ENCODE data around the gene KLRG1. TPM values are rescaled to one million over a fixed set of nuclear protein-coding genes. Genes with fewer than 3 reads are reported as not detected.

KLRG1 gene
- total RNA-seq, 1 donor from 2014 or later = 8.0 TPM

DNA sequence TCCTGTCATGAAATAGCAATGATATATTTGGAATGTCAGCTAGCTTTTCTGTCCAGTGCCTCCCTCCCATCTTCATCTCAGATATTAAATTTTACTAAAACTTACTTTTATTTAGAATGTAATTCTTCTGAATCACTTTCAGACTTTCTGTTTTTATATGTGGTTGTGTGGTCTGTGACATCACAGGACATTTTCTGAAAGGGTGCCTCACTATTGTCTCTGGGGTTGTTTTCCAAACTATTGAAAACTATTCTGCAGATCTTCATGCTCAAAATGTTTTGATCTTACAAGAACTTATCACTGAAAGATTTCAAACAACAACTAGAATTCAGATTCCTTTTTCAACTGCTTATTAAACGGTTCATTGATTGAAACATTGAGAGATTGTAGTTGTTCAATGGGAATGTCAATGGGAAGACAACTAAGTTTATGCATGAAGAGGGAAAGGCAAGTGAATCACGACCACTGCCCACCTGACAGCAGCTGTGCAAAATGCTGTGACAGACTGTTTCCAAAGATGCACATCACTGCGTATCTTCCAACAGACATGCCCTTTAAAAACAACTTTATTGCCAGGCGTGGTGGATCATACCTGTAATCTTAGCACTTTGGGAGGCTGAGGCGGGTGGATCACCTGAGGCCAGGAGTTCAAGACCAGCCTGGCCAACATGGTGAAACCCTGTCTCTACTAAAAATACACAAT lies 51.3 kb downstream of the KLRG1 start:
- H3K27ac Mint-ChIP-seq = no peak overlapping the region
- H3K36me3 Mint-ChIP-seq (ENCODE audit: insufficient read depth) = no peaks in the 10 kb centered on the region
- peaks cover 5% of the 10 kb centered on the region for H3K4me1 Mint-ChIP-seq (ENCODE audit: low read depth)
- no peak for TF ChIP-seq CTCF (IDR thresholded peaks at IDR 0.05; ENCODE audit: unreplicated experiment)
- H3K27me3 Mint-ChIP-seq = peaks cover 2% of the 10 kb centered on the region
- H3K4me3 Mint-ChIP-seq (ENCODE audit: low read depth) = no peak overlapping the region
- no peak for DNase-seq (ENCODE audit: low spot score, unreplicated experiment)
- no peaks in the 10 kb centered on the region for H3K9me3 Mint-ChIP-seq (ENCODE audit: low read depth)

DNA sequence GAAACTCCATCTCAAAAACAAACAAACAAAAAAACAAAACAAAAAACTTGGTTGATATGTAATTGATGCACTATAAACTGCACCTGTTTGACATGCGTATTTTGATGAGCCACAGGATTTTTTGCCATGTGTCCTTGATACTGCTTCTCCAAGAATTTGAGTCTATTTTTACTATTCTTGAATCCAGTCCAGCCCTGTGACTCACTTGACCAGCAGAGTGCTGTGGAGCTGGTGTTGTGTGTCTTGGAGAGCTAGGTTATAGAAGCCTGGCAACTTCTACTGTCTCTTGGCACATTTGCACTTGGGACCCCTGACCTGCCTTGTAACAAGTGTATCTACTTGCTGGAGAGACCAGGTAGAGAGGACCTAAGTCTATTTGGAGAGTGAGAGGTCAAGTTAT lies 52.0 kb downstream of the KLRG1 start:
- no peaks in the 10 kb centered on the region for H3K9me3 Mint-ChIP-seq (ENCODE audit: low read depth)
- no peaks in the 10 kb centered on the region for H3K36me3 Mint-ChIP-seq (ENCODE audit: insufficient read depth)
- H3K4me3 Mint-ChIP-seq (ENCODE audit: low read depth) = no peak overlapping the region
- DNase-seq (ENCODE audit: low spot score, unreplicated experiment) = no peak
- peaks cover 5% of the 10 kb centered on the region for H3K4me1 Mint-ChIP-seq (ENCODE audit: low read depth)
- TF ChIP-seq CTCF (IDR thresholded peaks at IDR 0.05; ENCODE audit: unreplicated experiment) = no peak
- no peak overlapping the region for H3K27ac Mint-ChIP-seq
- H3K27me3 Mint-ChIP-seq = peaks cover 2% of the 10 kb centered on the region

GRCh38 chr12:9043766-9044165 lies 54.4 kb downstream of the KLRG1 start:
- Mint-ChIP-seq H3K4me3 (ENCODE audit: low read depth) (no peak overlapping the region), H3K27ac (no peak overlapping the region), H3K4me1 (ENCODE audit: low read depth) (peaks cover 5% of the 10 kb centered on the region), H3K27me3 (peaks cover 2% of the 10 kb centered on the region), H3K36me3 (ENCODE audit: insufficient read depth) (no peaks in the 10 kb centered on the region), H3K9me3 (ENCODE audit: low read depth) (no peaks in the 10 kb centered on the region)
- no peak for TF ChIP-seq CTCF (IDR thresholded peaks at IDR 0.05; ENCODE audit: unreplicated experiment)
- DNase-seq (ENCODE audit: low spot score, unreplicated experiment) = no peak

GRCh38 chr12:9047105-9047504 lies 57.8 kb downstream of the KLRG1 start:
- DNase-seq (ENCODE audit: low spot score, unreplicated experiment) = no peak
- H3K9me3 Mint-ChIP-seq (ENCODE audit: low read depth) = no peaks in the 10 kb centered on the region
- no peak overlapping the region for H3K27ac Mint-ChIP-seq
- no peaks in the 10 kb centered on the region for H3K27me3 Mint-ChIP-seq
- no peaks in the 10 kb centered on the region for H3K36me3 Mint-ChIP-seq (ENCODE audit: insufficient read depth)
- no peak for TF ChIP-seq CTCF (IDR thresholded peaks at IDR 0.05; ENCODE audit: unreplicated experiment)
- peaks cover 2% of the 10 kb centered on the region for H3K4me1 Mint-ChIP-seq (ENCODE audit: low read depth)
- no peak overlapping the region for H3K4me3 Mint-ChIP-seq (ENCODE audit: low read depth)

DNA sequence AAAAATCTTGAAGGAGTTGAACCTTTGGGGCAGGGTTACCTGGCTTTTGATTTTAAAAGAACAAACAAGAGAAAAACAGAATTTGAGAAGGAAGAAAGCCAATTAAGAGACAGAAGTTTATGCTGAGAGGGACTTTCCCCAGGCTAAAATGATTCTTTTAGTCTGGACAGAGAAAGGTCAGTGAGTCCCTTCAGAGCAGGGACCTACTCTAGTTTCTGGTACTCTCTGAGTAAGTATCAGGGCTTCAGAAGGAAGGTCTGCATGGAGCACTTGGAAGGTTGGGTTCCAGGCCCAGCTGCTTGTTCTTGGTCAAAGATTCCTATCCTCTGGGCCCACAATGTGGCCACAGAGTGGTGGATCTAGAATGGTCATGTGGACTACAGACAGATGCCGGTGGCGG lies 59.6 kb downstream of the KLRG1 start:
- H3K27ac Mint-ChIP-seq = no peak overlapping the region
- TF ChIP-seq CTCF (IDR thresholded peaks at IDR 0.05; ENCODE audit: unreplicated experiment) = no peak
- no peak overlapping the region for H3K4me3 Mint-ChIP-seq (ENCODE audit: low read depth)
- no peaks in the 10 kb centered on the region for H3K9me3 Mint-ChIP-seq (ENCODE audit: low read depth)
- DNase-seq (ENCODE audit: low spot score, unreplicated experiment) = no peak
- no peaks in the 10 kb centered on the region for H3K36me3 Mint-ChIP-seq (ENCODE audit: insufficient read depth)
- H3K4me1 Mint-ChIP-seq (ENCODE audit: low read depth) = no peaks in the 10 kb centered on the region
- H3K27me3 Mint-ChIP-seq = no peaks in the 10 kb centered on the region

Measured in progenitor cell of endocrine pancreas (in vitro differentiated cells).